Right lung (tissue), 5 donors: ENCODE results near the gene TMEM245. TPM values are rescaled to one million over a fixed set of nuclear protein-coding genes. Genes with fewer than 3 reads are reported as not detected.
"Not testable (repeated sequence)": the region's sequence is repeated elsewhere in the genome, so short reads cannot be mapped to it uniquely, and the experiment has no call there.

Experiments
- DNase-seq, 2 donors: peaks; one replicate each; pipeline ENCODE4 v3.0.0-alpha.2; 2013
- polyA plus RNA-seq, 5 donors: library from polyadenylated mRNA; unstranded; fragments of 120-200 nt; gene quantifications; one replicate each; pipeline versions ENCODE4 v1.2.1 to v1.2.3, GENCODE V29; 2013; ENCODE audit warnings: inconsistent platforms in 1 of 5, low replicate concordance in 1 of 5; ENCODE audit not compliant: insufficient read length in 5 of 5, insufficient read depth in 1 of 5

The TMEM245 gene
- polyA plus RNA-seq, 5 donors: 53.6 to 85.4 (median 78.5) TPM

GRCh38 chr9:108997112-108997511 is 122.6 kb downstream of the TMEM245 start:
- no peak for DNase-seq

GRCh38 chr9:108996643-108997042 is 123.1 kb downstream of the TMEM245 start:
- no peak for DNase-seq

GRCh38 chr9:108994695-108995094 is 125.1 kb downstream of the TMEM245 start:
- no peak for DNase-seq

- DNase-seq: no peak
Observed at GRCh38 chr9:108991479-108991878, 128.3 kb downstream of the TMEM245 start.

- DNase-seq: no peak
Observed at GRCh38 chr9:108983885-108984284, 135.9 kb downstream of the TMEM245 start.

- DNase-seq: no peak
Observed at GRCh38 chr9:108980893-108981292, 138.9 kb downstream of the TMEM245 start.

- DNase-seq: no peak
Observed at GRCh38 chr9:108978205-108978604, 141.5 kb downstream of the TMEM245 start.

GRCh38 chr9:108973895-108974294 is 145.9 kb downstream of the TMEM245 start:
- peak; percentile 28 to 35 for DNase-seq

- peak; percentile 44 to 57 for DNase-seq
Observed at GRCh38 chr9:108972626-108973209, 147.0 kb downstream of the TMEM245 start.

- DNase-seq: no peak
Observed at GRCh38 chr9:108972186-108972585, 147.6 kb downstream of the TMEM245 start.

- not testable (repeated sequence) for DNase-seq
Observed at GRCh38 chr9:108971392-108971791, 148.4 kb downstream of the TMEM245 start.

- no peak for DNase-seq
Observed at GRCh38 chr9:108967916-108968315, 151.8 kb downstream of the TMEM245 start.

Other genes starting within 250 kb of the TMEM245 start
- gene ELP1, start 185.8 kb downstream of the TMEM245 start, polyA plus RNA-seq: 10 to 100 TPM; 40.0 to 49.3 (median 44.6) TPM
- gene ABITRAM, start 185.5 kb downstream of the TMEM245 start, polyA plus RNA-seq: 10 to 100 TPM; 28.2 to 37.1 (median 32.7) TPM
- 10 to 100 TPM; 74.8 to 94.0 (median 88.1) TPM for gene CTNNAL1, start 106.4 kb downstream of the TMEM245 start, polyA plus RNA-seq
- 1 to 10 TPM; 1.7 to 6.0 (median 2.9) TPM for gene FRRS1L, start 47.3 kb upstream of the TMEM245 start, polyA plus RNA-seq
- 10 to 100 TPM; 11.7 to 15.5 (median 13.2) TPM for gene EPB41L4B, start 201.1 kb upstream of the TMEM245 start, polyA plus RNA-seq